ENCODE measurements around the gene DLAT.
"Not testable (repeated sequence)": the region's sequence is repeated elsewhere in the genome, so short reads cannot be mapped to it uniquely, and the experiment has no call there.

DLAT gene

DNA sequence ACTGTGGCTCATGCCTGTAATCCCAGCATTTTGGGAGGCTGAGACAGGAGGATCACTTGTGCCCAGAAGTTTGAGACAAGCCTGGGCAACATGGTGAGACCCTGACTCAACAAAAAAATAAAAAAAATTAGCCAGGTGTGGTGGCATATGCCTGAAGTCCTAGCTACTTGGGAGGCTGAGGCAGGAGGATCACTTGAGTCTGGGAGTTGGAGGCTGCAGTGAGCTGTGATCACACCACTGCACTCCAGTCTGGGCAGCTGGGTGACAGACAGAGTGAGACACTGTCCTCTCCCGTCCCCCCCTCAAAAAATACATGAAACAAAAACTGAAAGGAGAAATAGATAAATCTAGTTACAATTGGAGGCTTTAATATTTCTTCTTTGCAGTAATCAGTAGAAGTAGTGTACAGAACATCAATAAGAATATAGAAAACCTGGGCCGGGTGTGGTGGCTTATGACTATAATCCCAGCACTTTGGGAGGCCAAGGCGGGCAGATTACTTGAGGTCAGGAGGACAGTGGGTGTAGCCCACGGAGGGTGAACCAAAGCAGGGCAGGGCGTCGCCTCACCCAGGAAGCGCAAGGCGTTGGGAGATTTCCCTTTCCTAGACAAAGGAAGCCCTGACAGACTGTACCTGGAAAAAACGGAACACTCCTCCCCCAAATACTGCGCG lies 19.6 kb upstream of the DLAT start:
- DNase-seq: no peak

DNA sequence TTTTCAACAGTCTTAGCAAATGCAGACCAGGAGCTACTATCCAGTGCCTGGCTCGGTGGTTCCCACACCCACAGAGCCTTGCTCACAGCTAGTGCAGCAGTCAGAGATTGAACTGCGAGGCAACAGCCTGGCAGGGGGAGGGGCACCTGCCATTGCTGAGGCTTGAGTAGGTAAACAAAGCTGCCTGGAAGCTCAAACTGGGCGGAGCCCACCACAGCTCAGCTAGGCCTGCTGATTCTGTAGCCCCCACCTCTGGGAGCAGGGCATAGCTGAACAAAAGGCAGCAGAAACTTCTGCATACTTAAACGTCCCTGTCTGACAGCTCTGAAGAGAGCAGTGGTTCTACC lies 19.1 kb upstream of the DLAT start:
- DNase-seq: not testable (repeated sequence)

- DNase-seq: not testable (repeated sequence)
These were observed 13.8 kb upstream of the DLAT start for GRCh38 chr11:112011451-112011850.

GRCh38 chr11:112012874-112013273 lies 12.3 kb upstream of the DLAT start:
- no peak for DNase-seq

DNA sequence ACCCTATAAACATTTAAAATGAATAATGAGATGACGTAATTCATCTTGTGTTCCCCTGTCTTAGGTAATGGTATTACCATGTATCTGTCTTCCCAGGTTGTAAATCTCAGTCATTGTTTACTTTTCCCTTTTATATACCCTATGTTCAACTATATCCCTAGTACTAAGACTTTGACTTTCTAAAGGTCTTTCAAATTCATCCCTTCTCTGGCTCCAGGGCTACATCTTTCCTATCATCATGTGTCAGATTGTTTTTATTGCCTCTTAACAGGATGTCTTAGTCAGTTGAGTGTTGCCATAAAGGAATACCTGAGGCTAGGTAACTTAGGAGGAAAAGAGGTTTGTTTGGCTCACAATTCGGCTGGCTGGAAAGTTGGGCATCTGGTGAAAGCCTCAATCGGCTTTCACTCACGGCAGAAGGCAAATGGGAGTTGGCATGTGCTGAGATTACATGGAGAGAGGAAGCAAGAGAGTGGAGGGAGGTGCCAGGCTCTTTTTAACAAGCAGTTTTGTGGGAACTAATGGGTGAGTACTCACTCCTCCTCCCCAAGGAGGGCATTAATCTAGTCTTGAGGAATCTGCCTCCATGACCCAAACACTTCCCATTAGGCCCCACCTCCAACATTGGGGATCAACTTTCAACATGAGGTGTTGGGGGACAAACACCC lies 11.6 kb upstream of the DLAT start:
- DNase-seq: no peak

DNA sequence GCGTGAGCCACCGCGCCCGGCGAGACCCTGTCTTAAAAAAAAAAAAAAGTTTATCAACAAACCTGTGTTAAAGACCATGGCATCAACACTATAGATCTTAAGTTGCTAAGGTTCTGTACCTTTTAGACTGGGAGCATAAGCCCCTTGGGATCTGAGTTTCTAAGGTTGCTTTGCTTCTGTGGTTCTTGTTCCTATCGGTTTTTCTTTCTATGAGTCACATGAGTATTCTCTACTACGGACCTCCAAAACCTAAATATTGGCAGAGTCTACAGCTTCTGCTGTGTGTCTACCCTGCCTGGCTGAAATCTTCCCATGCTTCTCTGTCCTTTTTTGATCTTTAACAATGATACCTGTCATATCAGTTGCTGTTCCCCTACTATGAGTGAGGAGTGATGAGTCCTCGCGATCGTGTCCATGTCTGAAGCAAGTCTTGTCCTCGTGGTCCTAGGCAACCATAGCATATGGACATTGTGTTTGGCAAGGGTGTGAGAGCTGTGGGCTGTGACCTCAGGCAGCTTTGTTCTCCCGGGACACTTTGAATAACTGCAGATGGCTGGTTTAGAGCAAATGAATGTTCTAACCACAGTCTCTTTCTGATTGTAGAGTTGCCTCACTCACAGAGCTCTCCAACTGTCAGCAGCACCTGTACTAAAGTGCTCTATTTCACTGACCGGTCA lies 9.0 kb upstream of the DLAT start:
- no peak for DNase-seq

DNA sequence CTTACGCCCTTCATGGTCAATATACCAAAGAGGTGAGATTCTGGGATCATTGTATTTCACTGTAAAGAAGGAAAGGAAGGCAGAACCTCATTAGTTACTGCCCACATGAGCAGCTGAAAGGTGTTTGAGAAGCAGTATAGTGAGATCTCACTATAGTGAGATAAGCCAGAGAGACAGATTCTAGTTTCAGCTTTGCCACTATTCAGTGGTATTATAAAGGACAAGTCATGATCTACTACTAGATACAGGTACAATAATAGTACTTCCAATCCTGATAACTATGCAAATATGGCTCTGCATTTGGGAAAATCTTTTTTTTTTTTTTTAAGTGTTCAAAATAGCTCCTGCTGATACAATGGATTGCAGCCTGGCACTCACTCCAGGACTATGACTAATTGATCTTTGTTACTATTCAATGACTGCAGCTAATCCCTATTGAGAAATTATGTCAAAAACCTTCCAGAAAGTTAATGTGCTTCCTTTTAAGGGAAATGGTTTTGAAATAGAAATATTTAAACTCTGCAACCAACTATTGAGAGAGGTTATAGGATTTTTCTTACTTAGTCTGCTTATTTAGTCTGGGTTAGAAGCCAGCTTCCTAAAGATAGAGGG lies 8.3 kb upstream of the DLAT start:
- no peak for DNase-seq

- no peak for DNase-seq
These were observed 7.7 kb upstream of the DLAT start for GRCh38 chr11:112017538-112017937.

DNA sequence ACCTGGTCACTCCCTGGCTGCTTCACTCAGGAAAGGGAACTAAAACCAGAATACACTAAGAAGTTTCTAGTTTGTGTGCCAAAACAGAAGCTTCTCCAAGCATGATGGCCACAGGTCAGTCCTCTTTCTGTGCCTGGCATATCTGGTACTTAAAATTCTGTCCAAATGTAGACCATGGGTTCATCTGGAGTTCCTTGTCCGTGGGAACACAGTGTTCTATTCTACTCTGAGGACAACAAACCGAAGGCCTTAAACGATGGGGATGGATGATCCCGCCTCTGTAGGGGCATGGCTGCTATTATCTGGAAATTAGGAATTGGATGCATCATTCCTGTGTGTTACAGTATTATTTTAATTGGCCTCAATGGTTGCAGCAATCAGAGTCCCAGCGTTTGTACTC lies 6.1 kb upstream of the DLAT start:
- DNase-seq: no peak

DNA sequence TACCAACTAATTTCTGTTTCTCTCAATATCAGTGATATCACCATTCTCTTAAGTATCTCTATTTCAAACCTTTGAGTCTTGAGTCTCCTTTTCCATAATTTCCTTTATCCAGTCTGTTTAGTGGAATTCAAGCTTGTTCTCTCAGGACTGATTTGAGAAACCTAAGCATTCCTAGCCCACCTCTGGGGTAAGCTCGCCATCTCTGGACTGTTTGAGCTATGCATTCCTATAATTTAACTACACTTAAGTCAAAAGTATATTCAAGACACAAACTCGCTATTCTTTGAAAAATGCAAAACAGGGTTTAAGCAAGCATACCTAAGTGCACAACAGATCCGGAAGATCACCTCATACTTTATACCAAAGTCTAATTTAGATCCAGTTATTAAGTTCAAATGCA lies 2.1 kb upstream of the DLAT start:
- no peak for DNase-seq

GRCh38 chr11:112024178-112024772 lies 933 bp upstream of the DLAT start:
- DNase-seq: no peak

DNA sequence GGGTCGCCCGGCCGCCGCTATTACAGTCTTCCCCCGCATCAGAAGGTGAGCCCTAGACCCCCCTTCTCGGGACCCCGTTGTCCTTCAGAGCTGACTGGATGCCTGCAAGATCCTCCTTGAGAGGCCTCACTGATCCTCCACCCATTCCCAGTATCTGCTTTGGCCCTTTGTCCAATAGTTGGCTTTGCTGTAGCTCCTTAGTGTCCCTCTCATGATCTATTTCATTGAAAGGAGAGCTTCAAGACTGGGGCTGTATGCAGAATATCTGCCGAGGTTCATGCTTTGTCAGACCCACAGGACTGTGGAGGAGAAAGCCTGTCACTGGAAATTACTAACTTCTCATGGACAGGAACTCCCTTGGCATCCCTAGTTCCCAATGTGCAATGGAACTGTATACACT lies 499 bp downstream of the DLAT start:
- DNase-seq: no peak

GRCh38 chr11:112026784-112027410 lies 1.7 kb downstream of the DLAT start:
- DNase-seq: not testable (repeated sequence)

- DNase-seq: no peak
These were observed 4.3 kb downstream of the DLAT start for GRCh38 chr11:112029460-112029859.

GRCh38 chr11:112033902-112034301 lies 8.7 kb downstream of the DLAT start:
- no peak for DNase-seq

DNA sequence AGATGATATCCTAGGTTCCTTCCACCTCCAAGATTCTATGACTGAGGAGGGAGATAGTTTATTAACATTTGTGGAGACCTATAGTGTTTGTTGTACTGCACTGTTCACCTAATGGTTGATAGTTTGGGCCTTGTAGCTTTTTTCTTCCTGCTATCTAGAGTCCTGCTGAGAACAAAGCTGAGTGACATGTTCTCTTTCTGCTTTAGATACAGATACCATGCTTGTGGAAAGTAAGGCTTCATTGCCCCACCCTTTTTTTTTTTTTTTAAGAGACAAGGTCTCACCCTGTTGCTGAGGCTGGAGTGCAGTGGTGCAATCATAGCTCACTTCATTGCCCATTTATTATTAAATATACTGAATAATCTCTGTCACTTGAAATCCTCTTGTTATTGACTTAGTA lies 12.3 kb downstream of the DLAT start:
- no peak for DNase-seq

GRCh38 chr11:112042161-112042960 lies 17.2 kb downstream of the DLAT start:
- no peak for DNase-seq

- DNase-seq: no peak
These were observed 17.7 kb downstream of the DLAT start for GRCh38 chr11:112042961-112043304.

GRCh38 chr11:112044961-112045360 lies 19.8 kb downstream of the DLAT start:
- DNase-seq: no peak

DNA sequence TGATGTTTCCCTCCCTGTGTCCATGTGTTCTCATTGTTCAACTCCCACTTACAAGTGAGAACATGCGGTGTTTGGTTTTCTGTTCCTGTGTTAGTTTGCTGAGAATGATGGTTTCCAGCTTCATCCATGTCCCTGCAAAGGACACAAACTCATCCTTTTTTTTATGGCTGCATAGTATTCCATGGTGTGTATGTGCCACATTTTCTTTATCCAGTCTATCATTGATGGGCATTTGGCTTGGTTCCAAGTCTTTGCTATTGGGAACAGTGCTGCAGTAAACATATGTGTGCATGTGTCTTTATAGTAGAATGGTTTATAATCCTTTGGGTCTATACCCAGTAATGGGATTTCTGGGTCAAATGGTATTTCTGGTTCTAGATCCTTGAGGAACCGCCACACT lies 21.4 kb downstream of the DLAT start:
- not testable (repeated sequence) for DNase-seq

GRCh38 chr11:112048256-112048655 lies 23.0 kb downstream of the DLAT start:
- DNase-seq: not testable (repeated sequence)

DNA sequence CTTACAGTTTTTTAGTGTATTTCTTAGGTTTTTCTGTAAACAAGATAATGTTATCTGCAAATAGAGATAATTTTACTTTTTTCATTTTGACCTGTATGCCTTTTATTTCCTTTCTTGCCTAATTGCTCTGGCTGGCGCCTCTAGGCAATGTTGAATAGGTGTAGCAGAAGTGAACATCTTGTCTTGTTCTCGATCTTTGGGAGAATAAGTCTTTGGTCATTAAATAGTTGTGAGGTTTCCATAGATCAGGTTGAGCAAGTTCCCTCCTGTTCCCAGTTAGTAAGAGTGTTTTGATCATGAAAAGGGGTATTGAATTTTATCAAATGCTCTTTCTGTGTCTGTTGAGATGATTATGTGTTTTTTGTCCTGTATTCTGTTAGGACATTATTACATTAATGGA lies 24.6 kb downstream of the DLAT start:
- no peak for DNase-seq

Data from NCI-H1930 (cell line).